Embryonic facial prominence (tissue), 1 donor: Measurements from ENCODE around the gene TGM4.
"Not testable (repeated sequence)": the region's sequence is repeated elsewhere in the genome, so short reads cannot be mapped to it uniquely, and the experiment has no call there.

Experiments
- DNase-seq: peaks from one replicate; pipeline ENCODE4 v3.0.0-alpha.2; 2016; ENCODE audit errors: extremely low spot score

TGM4 gene

GRCh38 chr3:44874308-44874707, at the start of gene TGM4:
Gene TGM4 (plus strand): TSS chr3:44874608. CDS start chr3:44874679, 71 bp downstream.
- DNase-seq: no peak

- no peak for DNase-seq
Observed at GRCh38 chr3:44825264-44825925, 49.0 kb upstream of the TGM4 start.

- DNase-seq: no peak
Observed at GRCh38 chr3:44827196-44827595, 47.2 kb upstream of the TGM4 start.

DNA sequence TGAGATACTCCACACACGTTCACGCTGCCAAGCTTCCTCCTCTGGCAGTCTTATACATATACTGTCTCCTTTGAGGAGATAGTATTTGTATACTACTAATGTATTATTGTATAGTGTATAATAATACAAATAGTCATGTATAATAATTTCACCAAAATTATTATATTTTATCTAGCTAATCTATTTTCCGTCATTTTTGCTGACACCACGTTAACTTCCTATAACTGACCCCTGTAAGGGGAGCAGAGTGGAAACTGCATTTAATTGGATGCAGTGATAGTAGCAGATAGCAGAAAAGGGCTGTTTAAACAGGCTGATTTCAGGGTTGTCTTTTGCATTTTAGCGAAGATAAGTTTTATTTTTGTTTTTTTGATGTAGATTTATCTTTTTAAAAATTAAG, 43.2 kb upstream of the TGM4 start:
- DNase-seq: no peak

- no peak for DNase-seq
Observed at GRCh38 chr3:44832032-44832431, 42.4 kb upstream of the TGM4 start.

DNA sequence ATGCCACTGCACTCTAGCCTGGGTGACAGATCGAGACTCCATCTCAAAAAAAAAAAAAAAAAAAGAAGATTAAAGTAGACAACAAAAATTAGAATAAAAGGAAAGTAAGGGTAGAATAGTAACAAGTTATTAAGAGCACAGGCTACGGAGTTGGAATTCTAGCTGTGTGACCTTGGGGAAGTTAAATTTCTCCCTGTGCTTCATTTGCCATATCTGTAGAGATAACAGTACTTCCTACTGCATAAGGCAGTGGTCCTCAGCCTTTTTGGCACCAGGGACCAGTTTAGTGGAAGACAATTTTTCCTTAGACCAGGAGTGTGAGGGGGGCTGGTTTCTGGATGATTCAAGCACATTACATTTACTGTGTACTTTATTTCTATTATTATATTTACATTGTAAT, 41.4 kb upstream of the TGM4 start:
- DNase-seq: no peak

GRCh38 chr3:44833394-44833793, 41.0 kb upstream of the TGM4 start:
- DNase-seq: no peak

DNA sequence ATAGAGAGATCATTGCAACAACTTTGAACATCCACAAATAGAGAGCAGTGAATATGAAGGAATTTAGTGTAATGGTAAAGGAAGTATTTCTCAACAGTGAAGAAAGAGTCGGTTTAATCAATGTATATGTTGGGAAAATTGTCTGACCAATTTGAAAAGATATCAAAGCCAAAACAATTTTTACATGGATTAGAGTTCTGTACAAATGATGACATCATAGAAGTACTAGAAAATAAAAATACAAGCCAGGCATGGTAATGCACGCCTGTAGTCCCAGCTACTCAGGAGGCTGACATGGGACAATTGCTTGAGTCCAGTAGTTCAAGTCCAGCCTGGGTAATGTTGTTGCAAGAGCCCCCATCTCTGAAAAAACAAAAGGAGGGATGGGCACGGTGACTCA, 38.7 kb upstream of the TGM4 start:
- no peak for DNase-seq

- no peak for DNase-seq
Observed at GRCh38 chr3:44842376-44842775, 32.0 kb upstream of the TGM4 start.

DNA sequence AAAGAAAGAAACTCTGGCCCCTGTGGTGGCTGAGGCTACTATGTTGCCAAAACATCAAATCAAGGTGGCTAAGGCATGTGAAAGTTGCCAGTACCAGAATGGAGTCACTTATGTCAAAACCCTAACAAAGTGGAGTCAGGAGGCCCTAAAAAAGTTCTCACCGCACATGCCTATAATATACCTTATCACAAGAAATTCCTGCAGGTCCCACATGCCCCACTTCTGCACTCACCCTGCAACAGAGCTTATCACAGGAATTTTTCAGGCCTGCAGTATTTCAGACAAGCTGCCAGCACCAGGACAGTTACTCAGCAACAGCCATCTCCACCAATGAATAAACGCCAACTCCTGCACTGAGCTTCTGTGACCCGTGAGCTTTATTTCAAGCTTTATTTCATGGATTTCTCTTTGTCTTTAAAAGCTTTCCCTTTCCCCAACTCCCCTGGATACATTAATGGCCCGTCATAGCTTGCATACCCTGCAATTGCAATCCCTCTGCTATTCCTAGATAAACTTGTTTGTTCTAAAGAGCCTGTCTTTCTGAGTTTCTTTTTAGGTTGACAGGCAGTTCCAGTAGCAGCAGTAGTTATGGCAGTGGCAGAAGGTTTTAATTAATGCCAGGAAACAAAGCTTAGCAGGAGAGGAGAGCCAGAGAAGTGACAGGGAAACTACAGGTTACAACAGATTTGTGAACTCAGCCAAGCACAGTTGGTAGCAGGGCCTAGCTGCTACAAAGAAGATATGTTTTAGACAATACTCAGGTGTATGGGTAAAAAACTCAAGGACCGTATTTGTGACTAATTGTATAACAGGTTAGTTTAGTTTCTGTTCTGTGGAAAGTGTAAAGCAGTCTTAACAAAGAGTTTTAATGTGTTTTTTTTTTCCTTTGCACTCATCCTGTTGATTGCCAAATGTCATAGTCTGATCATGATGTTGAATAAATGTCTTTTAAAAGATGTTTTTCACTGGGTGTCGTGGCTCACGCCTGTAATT, 28.6 kb upstream of the TGM4 start:
- DNase-seq: no peak

- no peak for DNase-seq
Observed at GRCh38 chr3:44848634-44849033, 25.8 kb upstream of the TGM4 start.

GRCh38 chr3:44856663-44857062, 17.7 kb upstream of the TGM4 start:
- DNase-seq: not testable (repeated sequence)

GRCh38 chr3:44860117-44860516, 14.3 kb upstream of the TGM4 start:
- no peak for DNase-seq

- DNase-seq: peak; percentile 89
Observed at GRCh38 chr3:44861412-44862225, 12.8 kb upstream of the TGM4 start, which contains the start of gene TMEM42. Gene TMEM42 (plus strand): TSS chr3:44861912. CDS start chr3:44861925, 13 bp downstream.

GRCh38 chr3:44862226-44862637, 12.2 kb upstream of the TGM4 start:
- DNase-seq: no peak

DNA sequence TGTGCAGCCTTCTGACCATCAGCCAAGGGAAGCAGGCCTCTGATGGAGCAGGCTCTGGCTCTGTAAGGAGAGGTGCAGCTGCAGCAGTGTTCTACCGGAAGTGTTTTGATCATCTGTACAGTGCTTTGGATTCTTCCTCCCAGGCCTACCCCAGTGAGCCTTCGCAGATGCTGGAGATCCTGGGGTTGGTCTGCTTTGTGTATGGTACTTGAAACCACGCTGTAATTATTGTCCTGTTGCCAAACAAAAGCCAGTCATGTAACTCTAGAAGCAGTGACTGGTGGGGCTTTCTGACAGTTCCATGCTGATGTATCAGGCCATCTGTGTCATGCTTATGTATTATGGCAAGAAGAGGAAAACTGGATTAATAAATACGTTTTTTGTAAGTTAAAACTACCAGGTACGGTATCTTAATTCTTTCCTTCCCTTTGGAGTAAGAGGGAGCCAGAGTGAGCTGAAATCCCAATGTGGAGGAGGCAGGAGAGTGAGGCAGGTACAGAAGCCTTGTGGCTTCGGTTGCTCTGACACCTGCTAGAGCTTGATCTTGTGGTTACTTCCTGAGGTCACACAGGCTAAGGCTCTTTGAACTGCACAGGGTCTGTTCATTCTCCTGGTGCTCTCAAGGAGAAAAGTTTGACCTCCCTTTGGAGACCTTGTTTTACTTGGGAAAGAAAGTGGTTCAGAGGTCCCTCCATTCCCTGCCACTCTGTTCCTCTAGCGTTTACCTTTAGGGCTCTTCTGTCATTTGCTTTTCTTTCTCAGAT, 9.0 kb upstream of the TGM4 start:
- DNase-seq: no peak

DNA sequence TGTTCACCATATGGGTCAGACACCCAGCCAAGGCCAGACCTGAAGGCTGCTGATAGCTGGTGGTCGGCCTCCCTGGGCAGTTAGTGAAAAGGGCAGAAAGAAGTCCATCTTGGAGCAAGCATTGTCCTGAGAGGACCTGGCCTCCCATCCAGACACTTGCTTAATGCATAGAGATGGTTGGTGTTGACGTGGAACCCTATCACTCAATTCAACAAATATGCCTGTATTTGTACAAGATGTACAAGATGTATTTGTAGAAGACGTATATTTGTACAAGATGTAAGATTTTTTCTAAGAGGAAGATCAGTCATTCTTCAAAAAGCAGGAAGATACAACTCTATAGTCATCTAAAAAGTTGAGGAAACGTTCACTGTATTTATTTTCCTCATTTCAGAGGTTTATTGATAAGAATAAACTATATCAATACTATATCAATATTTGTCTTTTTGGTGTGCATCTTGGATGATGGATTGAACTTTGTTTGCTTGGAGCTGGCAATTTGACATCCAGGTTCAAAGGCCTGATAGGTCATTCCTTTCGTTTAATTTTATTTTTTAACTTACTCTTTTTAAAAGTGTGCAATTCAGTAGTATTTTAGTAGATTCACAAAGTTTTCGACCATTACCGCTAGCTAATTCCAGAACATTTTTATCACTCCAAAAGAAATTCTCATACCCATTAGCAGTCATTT, 6.8 kb upstream of the TGM4 start:
- DNase-seq: no peak

DNA sequence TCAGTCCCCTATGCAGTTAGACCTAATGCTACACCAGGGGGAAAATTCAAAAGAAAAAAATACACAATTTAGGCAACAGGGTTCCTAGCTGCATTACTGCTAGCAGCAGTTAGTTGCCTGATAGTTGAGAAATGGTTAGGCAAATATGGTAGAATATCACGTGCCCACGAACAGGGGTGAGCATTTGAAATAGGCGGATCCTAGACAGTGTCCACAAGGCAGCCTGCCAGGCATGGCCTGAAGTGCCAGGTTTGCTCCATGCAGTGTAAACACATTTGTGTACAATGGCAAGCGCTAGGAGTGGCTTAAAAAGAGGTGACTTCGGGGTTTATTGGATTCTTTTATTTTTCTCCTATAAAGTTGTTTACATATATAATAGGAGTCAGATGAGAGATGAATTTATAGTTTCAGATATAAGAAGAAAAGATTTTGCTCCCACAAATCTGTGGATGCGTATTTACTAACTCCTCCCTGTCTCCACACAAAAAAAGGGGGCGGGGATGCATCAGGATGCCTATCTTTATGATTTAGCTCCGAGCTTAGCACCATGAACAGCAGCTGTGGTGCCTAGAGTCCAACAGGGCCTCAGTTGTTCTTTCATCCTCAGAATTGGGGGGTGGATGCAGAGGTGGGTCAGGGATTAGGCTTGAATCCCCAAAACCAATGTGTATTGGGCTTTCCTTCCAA, 3.9 kb upstream of the TGM4 start:
- no peak for DNase-seq

DNA sequence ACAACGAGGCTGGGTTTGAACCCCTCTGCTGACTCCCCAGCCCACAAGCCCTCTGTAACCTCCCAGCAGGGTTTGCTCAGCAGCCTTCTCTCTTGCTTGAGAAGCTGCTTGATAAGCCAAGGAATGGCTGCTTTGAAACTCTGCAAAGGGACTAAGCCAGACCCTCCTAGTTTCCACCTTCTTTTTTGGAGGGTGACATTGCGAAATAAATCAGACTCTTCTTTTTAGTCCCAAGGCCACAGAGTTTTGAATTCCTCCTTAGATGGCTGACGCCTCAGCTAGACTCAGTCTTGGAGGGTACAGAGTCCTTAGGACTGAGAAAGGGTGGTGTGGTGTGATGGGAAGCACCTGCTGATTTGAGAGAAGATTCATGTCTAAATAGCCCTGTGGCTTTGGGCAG, 1.2 kb downstream of the TGM4 start:
- no peak for DNase-seq

DNA sequence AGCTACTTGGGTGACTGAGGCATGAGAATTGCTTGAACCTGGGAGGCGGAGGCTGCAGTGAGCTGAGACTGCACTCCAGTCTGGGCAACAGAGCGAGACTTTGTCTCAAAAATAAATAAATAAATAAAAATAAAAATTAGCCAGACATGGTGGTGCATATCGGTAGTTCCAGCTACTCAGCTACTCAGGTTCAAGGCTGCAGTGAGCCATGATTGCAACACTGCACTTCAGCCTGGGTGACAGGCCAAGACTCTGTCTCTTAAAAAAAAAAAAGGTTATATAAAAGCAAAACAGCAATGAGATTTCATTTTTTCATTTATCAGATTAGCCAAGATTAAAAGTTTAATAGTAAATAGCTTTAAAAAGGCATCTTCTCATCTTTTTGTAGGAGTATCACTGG, 2.9 kb downstream of the TGM4 start:
- no peak for DNase-seq
